Body of pancreas (tissue), 4 donors: Measurements from ENCODE around the gene IMMT. TPM values are rescaled to one million over a fixed set of nuclear protein-coding genes. Genes with fewer than 3 reads are reported as not detected.

Experiments
- ATAC-seq: fragments of 150-250 bp; one replicate; pipeline ENCODE4 v1.9.1; 2016
- DNase-seq, 4 donors: peaks; one replicate each; pipeline ENCODE4 v3.0.0-alpha.2; 2019
- H3K27ac ChIP-seq, 4 donors: fragments of 200-600 bp; sonication (generic); 1 replicate in 3 of 4; 2 replicates in 1 of 4; pipeline versions ENCODE4 v1.5.1 to v1.6.1; 2016 to 2019; ENCODE audit warnings: mild to moderate bottlenecking in 1 of 4, mixed read lengths in 1 of 4, moderate library complexity in 1 of 4
- H3K27me3 ChIP-seq, 2 donors: fragments of 200-600 bp; sonication (generic); one replicate each; pipeline ENCODE4 v1.6.0; 2016; ENCODE audit warnings: mild to moderate bottlenecking in 1 of 2
- H3K36me3 ChIP-seq, 2 donors: fragments of 200-600 bp; sonication (generic); replicated peaks in 1 of 2; 2 replicates each; pipeline ENCODE4 v1.5.1; 2016; ENCODE audit warnings: low read depth in 2 of 2; ENCODE audit not compliant: insufficient read depth in 1 of 2
- H3K4me1 ChIP-seq: fragments of 200-600 bp; sonication (generic); one replicate; pipeline ENCODE4 v1.6.0; 2016
- H3K4me3 ChIP-seq, 2 donors: fragments of 200-600 bp; sonication (generic); 1 replicate in 1 of 2; 2 replicates in 1 of 2; pipeline ENCODE4 v1.5.1; 2016 to 2019
- H3K9me3 ChIP-seq, 3 donors: fragments of 200-600 bp; sonication (generic); 1 replicate in 2 of 3; 2 replicates in 1 of 3; pipeline ENCODE4 v1.5.1; 2016
- CTCF ChIP-seq, 7 experiments: fragments of 450-650 bp in 4 of 7; fragments of 200-600 bp in 3 of 7; sonication (generic) in 3 of 7; IDR thresholded peaks; one replicate each; pipeline ENCODE4 v1.5.1; 2016 to 2019; ENCODE audit warnings: antibody characterized with exemption in 7 of 7
- POLR2A ChIP-seq, 3 donors: fragments of 450-650 bp; IDR thresholded peaks; one replicate each; pipeline ENCODE4 v1.6.1; 2016; ENCODE audit warnings: antibody characterized with exemption in 3 of 3, mild to moderate bottlenecking in 2 of 3
- WGBS, 2 donors: methylation state at CpG; one replicate each; pipeline ENCODE4 v1.1.5; 2017; 5-methylcytosine and 5-hydroxymethylcytosine counted together
- intact Hi-C: fragments of 100-400 bp; cut with DNase I; formaldehyde crosslinking; loops from one replicate; pipeline ENCODE4 v1.15.1; 2023
- total RNA-seq, 2 donors: library from RNA; depleted of rRNA; stranded (reverse); fragments of >200 nt; gene quantifications; one replicate each; pipeline ENCODE4 v1.1.0, GENCODE V29; 2016

IMMT gene
- total RNA-seq, 2 donors from 2014 or later = 37.1 to 46.1 TPM

GRCh38 chr2:86224645-86225355, 29.5 kb upstream of the IMMT start:
- H3K27ac ChIP-seq = no peak overlapping the region
- H3K4me1 ChIP-seq = peaks cover 9% of the 10 kb centered on the region
- H3K36me3 ChIP-seq = no peaks in the 10 kb centered on the region
- WGBS, 2 donors = 85 to 93% methylated on average over 5 to 9 of the region's 9 CpGs
- TF ChIP-seq POLR2A (IDR thresholded peaks at IDR 0.05) (no peak), CTCF (IDR thresholded peaks at IDR 0.05) (no peak)
- intact Hi-C loops = loop anchor here (5.0 kb wide), 1 partner anchor 138 kb away; no protein-coding TSS in a partner anchor
- H3K4me3 ChIP-seq = no peak overlapping the region
- ATAC-seq (no peak), DNase-seq (no peak)
- H3K9me3 ChIP-seq = no peaks in the 10 kb centered on the region
- H3K27me3 ChIP-seq = no peaks in the 10 kb centered on the region

- intact Hi-C loops = loop anchor here (5.0 kb wide), 1 partner anchor 138 kb away; no protein-coding TSS in a partner anchor
- TF ChIP-seq POLR2A (IDR thresholded peaks at IDR 0.05) = no peak
- TF ChIP-seq CTCF (IDR thresholded peaks at IDR 0.05) = no peak
- H3K4me1 ChIP-seq = peaks cover 9% of the 10 kb centered on the region
- no peak overlapping the region for H3K4me3 ChIP-seq
- DNase-seq (no peak), ATAC-seq (no peak)
- no peaks in the 10 kb centered on the region for H3K36me3 ChIP-seq
- no peak overlapping the region for H3K27ac ChIP-seq
- H3K9me3 ChIP-seq = no peaks in the 10 kb centered on the region
- 91 to 92% methylated on average over 2 of the region's 2 CpGs for WGBS, 2 donors
- H3K27me3 ChIP-seq = no peaks in the 10 kb centered on the region
Observed at GRCh38 chr2:86223927-86224560, 28.8 kb upstream of the IMMT start.

- no peak for TF ChIP-seq POLR2A (IDR thresholded peaks at IDR 0.05)
- TF ChIP-seq CTCF (IDR thresholded peaks at IDR 0.05) = no peak
- Histone ChIP-seq H3K36me3 (no peaks in the 10 kb centered on the region), H3K9me3 (no peaks in the 10 kb centered on the region), H3K27me3 (no peaks in the 10 kb centered on the region), H3K4me3 (no peak overlapping the region), H3K4me1 (peaks cover 9% of the 10 kb centered on the region), H3K27ac (no peak overlapping the region)
- intact Hi-C loops = loop anchor here (5.0 kb wide), 1 partner anchor 139 kb away; no protein-coding TSS in a partner anchor
- 43 to 63% methylated on average over 6 to 8 of the region's 8 CpGs for WGBS, 2 donors
- ATAC-seq (peak; percentile 47), DNase-seq (peak in 3 of 4 donors; percentile 28 to 62 (median 50))
Observed at GRCh38 chr2:86223140-86223926, 28.1 kb upstream of the IMMT start.

- DNase-seq = peak; percentile 27 to 64 (median 54)
Observed at GRCh38 chr2:86221066-86221684, 25.9 kb upstream of the IMMT start.

More at GRCh38 chr2:86221066-86221684, 25.9 kb upstream of the IMMT start:
- ATAC-seq = peak; percentile 75
- H3K27ac ChIP-seq = no peak overlapping the region
- no peak overlapping the region for H3K4me3 ChIP-seq
- intact Hi-C loops = loop anchor here (5.0 kb wide), 1 partner anchor 141 kb away; no protein-coding TSS in a partner anchor
- H3K27me3 ChIP-seq = no peaks in the 10 kb centered on the region
- H3K9me3 ChIP-seq = no peaks in the 10 kb centered on the region
- no peaks in the 10 kb centered on the region for H3K36me3 ChIP-seq
- 46 to 60% methylated on average over 5 of the region's 5 CpGs for WGBS, 2 donors
- TF ChIP-seq CTCF (IDR thresholded peaks at IDR 0.05) (peak; percentile 59 to 91 (median 83)), POLR2A (IDR thresholded peaks at IDR 0.05) (no peak)
- peaks cover 9% of the 10 kb centered on the region for H3K4me1 ChIP-seq
